GM12801 (cell line): ENCODE measurements around the gene SLC39A5.

Source experiments
- CTCF ChIP-seq: IDR thresholded peaks from one replicate; pipeline ENCODE4 v1.5.1; 2011; ENCODE audit warnings: control low read depth; ENCODE audit not compliant: insufficient read length; ENCODE audit errors: extremely low read depth

SLC39A5 gene

GRCh38 chr12:56192582-56192981 is 37.3 kb upstream of the SLC39A5 start:
- no peak for TF ChIP-seq CTCF

- TF ChIP-seq CTCF = no peak
These were observed 36.7 kb upstream of the SLC39A5 start for GRCh38 chr12:56193025-56193578.

- no peak for TF ChIP-seq CTCF
These were observed 31.8 kb upstream of the SLC39A5 start for GRCh38 chr12:56197921-56198635.

DNA sequence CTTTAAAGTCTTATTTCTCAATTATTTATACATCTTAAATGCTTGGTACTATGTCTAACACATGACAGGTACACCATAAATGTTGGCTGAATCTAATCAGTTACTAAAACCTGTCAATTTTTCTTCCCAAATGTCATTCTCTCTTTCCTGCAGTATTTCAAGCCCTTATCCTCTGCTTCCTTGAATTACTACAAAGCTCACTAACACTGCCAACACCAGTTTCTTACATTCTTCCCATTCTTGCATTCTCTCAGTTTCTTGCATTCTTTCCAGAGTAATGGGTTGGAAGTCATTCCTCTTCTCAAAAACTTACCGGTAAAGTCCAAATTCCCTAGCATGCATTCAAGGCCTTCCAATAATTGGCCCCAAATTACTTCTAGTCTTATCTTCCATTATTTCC is 31.0 kb upstream of the SLC39A5 start:
- no peak for TF ChIP-seq CTCF

DNA sequence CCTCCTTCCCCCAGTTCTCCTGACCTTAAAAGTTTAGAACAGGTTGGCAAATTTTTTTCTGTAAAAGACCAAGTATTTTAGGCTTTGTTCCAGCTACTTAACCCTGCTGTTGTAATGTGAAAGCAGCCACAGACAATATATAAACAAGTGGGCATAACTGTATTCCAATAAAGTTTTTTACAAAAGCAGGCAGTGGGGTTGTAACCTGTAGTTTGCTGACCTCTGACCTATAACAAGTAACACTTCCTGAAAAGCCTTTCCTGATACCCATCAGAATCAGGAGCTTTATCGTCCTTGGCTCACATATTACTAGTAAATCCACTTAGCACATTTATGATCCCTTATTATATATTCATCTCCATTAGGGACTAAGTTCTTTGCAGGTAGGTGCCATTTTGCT is 27.5 kb upstream of the SLC39A5 start:
- TF ChIP-seq CTCF = no peak

DNA sequence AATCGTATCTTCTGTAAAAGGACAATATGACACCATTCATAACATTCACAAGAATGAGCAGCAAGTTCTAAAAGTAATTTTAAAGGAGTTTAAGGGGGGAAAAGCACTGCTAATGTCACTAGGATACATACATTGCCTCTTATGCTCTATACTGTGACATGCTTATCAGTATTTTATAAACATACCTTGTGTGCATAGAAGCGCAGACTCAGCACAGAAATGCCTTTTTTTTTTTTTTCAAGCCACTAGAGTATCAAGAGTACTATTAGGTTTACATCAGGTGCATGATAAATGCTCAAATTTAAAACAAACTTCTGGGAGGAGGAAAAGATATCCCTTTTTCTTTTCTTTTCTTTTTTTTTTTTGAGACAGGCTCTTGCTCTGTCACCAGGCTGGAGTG is 27.0 kb upstream of the SLC39A5 start:
- TF ChIP-seq CTCF = no peak

GRCh38 chr12:56204275-56204674 is 25.6 kb upstream of the SLC39A5 start:
- TF ChIP-seq CTCF = no peak
